ENCODE measurements around the gene RASGRP2. TPM values are rescaled to one million over a fixed set of nuclear protein-coding genes. Genes with fewer than 3 reads are reported as not detected.
A peak's percentile ranks its signal among the peaks of the same experiment; 100 is the strongest.

The RASGRP2 gene
- polyA plus RNA-seq, 3 donors from 2014 or later, result 142 to 165 (median 154) TPM

DNA sequence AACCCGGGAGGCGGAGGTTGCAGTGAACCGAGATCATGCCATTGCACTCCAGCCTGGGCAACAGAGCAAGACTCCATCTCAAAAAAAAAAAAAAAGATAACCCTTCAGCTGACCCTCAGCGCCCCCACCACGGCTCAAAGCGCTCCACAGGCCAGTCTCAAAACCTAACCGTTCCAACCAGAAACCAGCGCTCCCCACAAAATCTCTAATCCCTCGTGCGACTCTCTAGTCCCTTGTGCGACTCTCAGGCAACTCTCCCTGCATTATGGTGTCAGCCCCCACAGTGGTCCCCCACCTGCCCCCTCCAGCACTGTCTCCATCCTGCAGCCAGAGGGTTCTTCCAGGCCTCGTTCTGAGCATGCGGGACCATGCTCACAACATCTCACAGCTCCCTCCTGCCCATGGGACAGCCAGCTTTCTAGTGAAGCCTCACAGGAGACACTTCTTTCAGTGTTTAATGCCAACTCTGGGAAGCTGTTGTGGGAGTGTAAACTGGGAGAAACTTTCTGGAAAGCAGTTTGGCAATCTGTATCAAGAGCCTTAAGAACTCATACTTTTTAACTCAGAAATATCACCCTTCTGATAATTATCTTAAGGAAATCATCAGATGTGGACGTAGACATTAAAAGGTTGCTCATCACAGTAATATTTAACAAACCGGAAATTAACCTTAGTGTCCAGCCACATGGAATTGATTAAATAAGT, 4.2 kb upstream of the RASGRP2 start:
- Mint-ChIP-seq H3K27me3 (ENCODE audit: low read depth in 3 of 3) (peaks cover 17 to 22% (median 19%) of the 10 kb centered on the region in 3 donors), H3K4me1 (peaks cover 52 to 58% of the 10 kb centered on the region in 2 donors), H3K27ac (peak overlapping the region in 3 of 6 donors; percentile 18 to 82 (median 65)), H3K36me3 (peaks cover 4 to 22% (median 15%) of the 10 kb centered on the region in 3 donors), H3K4me3 (peak overlapping the region in 1 of 5 donors; percentile 2), H3K9me3 (no peaks in the 10 kb centered on the region)
- DNase-seq, result no peak

DNA sequence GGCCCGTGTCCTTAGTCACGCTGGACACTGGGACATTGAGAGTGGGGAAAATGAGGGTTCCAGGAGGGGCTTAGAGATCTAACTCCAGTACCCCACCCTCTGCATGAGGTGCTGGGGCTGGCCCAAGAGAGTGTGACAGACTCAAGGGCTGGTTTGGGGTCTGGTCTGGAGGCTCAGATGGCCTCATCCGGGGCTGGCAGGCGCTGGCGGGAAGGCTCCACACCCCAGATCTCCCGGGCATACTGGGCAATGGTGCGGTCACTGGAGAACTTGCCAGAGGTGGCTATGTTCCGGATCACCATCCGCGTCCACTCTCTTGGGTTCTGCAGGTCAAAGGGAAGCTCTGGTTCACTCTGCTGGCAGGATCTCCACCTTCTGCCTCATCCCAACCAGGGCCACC, 2.5 kb upstream of the RASGRP2 start:
- Mint-ChIP-seq H3K27ac (peak overlapping the region; percentile 70 to 99 (median 88)), H3K27me3 (ENCODE audit: low read depth in 3 of 3) (peaks cover 16 to 22% (median 17%) of the 10 kb centered on the region in 3 donors), H3K9me3 (no peaks in the 10 kb centered on the region), H3K4me3 (peak overlapping the region; percentile 62 to 97 (median 94)), H3K4me1 (peaks cover 49 to 58% of the 10 kb centered on the region in 2 donors), H3K36me3 (peaks cover under 1 to 12% (median 10%) of the 10 kb centered on the region in 3 donors)
- no peak for DNase-seq

DNA sequence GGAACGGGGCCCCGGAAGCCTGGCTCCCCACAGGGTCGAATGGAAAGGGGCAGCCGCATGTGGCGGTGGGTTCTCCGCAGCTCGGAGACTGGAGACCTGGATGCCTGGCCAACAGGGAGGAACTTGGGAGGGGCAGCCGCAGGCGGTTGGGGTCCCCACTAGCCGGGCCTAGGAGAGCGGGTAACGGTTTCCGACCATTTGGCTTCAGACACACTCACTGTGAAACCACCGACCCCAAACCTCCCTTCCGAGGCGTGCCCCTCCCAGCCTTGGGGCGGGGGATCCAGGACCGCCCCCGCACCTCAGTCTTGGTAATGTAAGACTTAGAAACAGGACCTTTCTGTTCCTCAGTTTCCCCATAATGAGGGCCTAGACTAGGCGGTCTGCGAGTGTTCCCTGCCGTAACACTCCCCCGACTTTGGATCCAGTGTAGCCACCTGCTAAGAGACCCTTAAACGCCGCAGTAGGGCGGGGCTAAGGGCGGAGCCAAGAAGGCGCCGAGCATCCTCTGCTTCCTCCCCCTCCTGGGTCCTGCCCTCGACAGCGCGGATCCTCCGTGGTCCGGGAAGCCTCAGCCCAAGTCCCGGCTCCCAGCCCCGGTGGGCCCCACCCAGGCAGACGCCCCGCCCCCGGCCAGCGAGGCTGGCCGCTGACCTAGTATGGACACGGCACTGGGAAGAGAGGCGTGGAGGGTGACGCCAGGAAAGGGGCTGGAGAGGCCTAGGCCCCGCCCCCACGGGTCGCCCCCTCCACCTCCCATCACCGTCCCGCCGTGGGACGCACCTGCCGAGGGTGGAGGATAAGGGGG, 1.8 kb upstream of the RASGRP2 start:
- H3K36me3 Mint-ChIP-seq, result peaks cover 0 to 11% (median 6%) of the 10 kb centered on the region in 3 donors
- peak overlapping the region; percentile 90 to 100 (median 99) for H3K27ac Mint-ChIP-seq
- peak; percentile 92 to 93 (median 92) for DNase-seq
- H3K27me3 Mint-ChIP-seq (ENCODE audit: low read depth in 3 of 3), result peaks cover 16 to 22% (median 17%) of the 10 kb centered on the region in 3 donors
- H3K9me3 Mint-ChIP-seq, result no peaks in the 10 kb centered on the region
- H3K4me1 Mint-ChIP-seq, result peaks cover 49 to 58% of the 10 kb centered on the region in 2 donors
- peak overlapping the region; percentile 94 to 98 (median 97) for H3K4me3 Mint-ChIP-seq

DNA sequence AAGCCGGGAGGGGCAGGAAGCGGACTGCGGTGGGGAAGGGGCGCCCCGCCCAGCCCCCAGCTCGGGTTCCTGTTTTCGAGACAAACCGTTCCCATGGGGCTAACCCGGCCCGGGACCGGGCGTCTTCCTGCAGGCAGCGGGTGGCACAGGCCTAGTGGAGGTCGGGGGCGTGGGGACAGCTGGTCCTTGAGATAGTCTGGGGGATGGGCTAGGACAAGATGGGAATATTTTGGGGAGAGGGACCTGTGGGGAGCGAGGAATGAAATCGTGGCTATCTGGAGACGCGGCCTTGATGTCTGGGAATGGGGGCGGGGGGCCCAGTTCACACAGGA, 1.2 kb upstream of the RASGRP2 start:
- Mint-ChIP-seq H3K27me3 (ENCODE audit: low read depth in 3 of 3) (peaks cover 16 to 22% (median 17%) of the 10 kb centered on the region in 3 donors), H3K4me1 (peaks cover 48 to 58% of the 10 kb centered on the region in 2 donors), H3K4me3 (peak overlapping the region; percentile 94 to 98 (median 97)), H3K36me3 (peaks cover 4 to 11% (median 4%) of the 10 kb centered on the region in 3 donors), H3K27ac (peak overlapping the region; percentile 90 to 100 (median 99)), H3K9me3 (no peaks in the 10 kb centered on the region)
- peak; percentile 89 to 92 (median 92) for DNase-seq

DNA sequence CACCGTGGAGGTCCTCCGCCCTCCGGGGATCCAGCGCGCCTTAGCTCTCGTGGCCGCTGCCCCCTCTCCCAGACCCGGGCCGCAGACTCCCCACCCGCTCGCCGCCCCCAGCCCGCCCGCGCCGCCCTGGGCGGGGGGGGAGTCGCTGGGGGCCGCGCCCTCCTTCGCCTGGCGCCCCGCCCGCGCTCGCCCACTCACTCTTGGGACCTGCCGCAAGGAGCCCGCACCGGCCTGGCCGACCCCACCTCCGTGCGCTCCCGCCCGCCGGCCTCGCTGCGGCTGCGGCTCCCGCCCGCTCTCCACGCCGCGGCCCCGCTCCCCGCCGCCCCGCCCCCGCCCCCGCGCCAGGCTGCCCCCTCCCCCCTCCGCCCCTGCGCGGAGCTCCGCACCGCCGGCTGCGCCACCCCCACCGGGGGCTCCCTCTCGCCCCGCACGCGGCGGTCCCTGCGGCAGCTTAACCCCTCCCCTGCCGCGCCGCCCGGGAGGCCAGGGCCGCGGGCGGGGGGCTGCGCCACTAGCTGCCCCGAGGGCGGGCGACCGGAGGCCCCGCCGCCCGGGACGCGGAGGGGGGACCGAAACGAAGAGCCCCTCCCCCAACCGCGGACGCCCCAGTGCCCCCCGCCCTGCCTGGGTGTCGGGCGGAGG, 724 bp upstream of the RASGRP2 start:
- H3K4me1 Mint-ChIP-seq, result peaks cover 47 to 57% of the 10 kb centered on the region in 2 donors

DNA sequence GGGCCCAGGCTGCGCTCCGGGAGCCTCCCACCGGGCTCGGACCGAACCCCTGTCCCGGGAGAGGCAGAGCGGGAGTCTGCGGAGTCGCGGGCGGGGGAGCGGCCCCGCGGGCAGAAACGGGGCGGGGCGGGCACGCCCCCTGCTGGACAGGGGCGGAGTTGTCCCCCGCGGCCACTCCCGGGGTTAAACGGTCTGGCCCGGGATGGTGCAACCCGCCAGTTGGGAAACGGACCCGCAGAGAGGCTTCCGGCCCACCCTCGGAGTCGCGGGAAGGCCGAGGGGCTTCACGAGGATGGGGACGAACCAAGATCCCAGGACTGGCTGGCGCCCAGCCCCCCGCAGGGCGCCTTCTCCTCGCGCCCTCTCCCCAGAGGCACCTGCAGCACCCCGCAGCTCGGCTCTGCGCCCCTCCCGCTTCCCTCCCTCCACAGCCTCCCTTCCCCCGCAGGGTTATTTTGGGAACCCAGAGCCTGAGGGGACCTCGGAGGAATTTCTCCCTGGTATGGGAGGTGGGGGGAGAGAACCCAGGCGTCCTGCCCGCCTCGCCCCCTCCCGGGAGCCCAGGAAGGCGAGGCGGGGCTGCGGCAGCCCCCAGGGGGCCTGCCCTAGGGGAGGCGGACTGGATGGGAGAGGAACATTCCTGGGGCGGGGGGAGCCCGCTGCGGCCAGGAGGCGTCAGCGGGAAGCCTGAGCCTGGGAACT, 902 bp downstream of the RASGRP2 start:
- Mint-ChIP-seq H3K27ac (peak overlapping the region in 1 of 6 donors; percentile 95), H3K9me3 (no peaks in the 10 kb centered on the region), H3K4me1 (peaks cover 44 to 53% of the 10 kb centered on the region in 2 donors), H3K27me3 (ENCODE audit: low read depth in 3 of 3) (peaks cover 16 to 20% (median 17%) of the 10 kb centered on the region in 3 donors), H3K36me3 (peaks cover 4 to 9% (median 4%) of the 10 kb centered on the region in 3 donors), H3K4me3 (peak overlapping the region; percentile 4 to 100 (median 96))
- peak; percentile 75 to 76 (median 76) for DNase-seq

More for the DNA sequence above, 724 bp upstream of the RASGRP2 start:
- Mint-ChIP-seq H3K36me3 (peaks cover 4 to 9% (median 4%) of the 10 kb centered on the region in 3 donors), H3K9me3 (no peaks in the 10 kb centered on the region), H3K27me3 (ENCODE audit: low read depth in 3 of 3) (peaks cover 16 to 21% (median 17%) of the 10 kb centered on the region in 3 donors), H3K4me3 (peak overlapping the region; percentile 94 to 100 (median 97)), H3K27ac (peak overlapping the region; percentile 85 to 100 (median 99))
- peak in 2 of 3 donors; percentile 64 to 66 for DNase-seq

DNA sequence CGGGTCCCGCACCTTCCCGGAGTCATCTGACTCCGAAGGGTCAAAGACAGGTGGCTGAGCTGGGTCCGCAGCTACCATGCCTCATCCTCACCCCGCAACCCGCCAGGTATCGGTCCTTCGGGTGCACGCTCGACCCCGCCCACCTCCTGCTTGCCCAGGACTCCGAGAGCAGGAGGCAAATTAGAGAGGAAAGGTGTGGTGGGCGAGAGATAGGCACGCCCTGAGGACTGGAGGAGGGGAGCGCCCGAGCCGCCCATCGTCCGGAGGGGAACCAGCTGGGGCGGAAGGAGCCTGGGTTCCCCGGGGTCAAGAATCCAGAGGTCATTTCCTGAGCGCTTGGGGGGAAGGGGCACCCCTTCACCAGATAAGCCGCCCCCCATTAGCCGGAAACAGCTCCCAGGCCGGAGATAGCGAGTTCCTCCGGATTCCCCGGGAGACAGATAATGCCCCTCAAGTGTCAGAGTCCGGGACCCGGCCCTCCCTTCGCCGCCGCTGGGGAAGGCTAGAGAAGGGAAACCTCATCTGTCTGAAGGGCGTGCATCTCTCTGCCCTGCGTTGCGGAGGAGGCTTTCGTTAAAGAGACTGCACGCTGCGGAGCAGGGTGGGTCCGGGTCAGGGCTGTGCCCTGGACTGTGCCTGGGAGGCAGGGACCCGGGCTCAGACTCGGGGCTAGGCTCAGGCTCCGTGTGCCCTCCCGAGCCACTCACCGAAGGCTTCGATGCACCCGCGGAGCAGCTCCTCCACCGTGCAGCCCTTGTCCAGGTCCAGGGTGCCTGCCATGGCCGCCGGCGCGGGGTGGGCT, 1.7 kb downstream of the RASGRP2 start:
- peaks cover 42 to 46% of the 10 kb centered on the region in 2 donors for H3K4me1 Mint-ChIP-seq
- no peaks in the 10 kb centered on the region for H3K9me3 Mint-ChIP-seq
- peak overlapping the region in 5 of 6 donors; percentile 51 to 79 (median 67) for H3K27ac Mint-ChIP-seq
- peaks cover 15 to 19% (median 17%) of the 10 kb centered on the region in 3 donors for H3K27me3 Mint-ChIP-seq (ENCODE audit: low read depth in 3 of 3)
- DNase-seq, result no peak
- H3K36me3 Mint-ChIP-seq, result peaks cover 4 to 11% (median 4%) of the 10 kb centered on the region in 3 donors
- peak overlapping the region; percentile 78 to 85 (median 81) for H3K4me3 Mint-ChIP-seq

DNA sequence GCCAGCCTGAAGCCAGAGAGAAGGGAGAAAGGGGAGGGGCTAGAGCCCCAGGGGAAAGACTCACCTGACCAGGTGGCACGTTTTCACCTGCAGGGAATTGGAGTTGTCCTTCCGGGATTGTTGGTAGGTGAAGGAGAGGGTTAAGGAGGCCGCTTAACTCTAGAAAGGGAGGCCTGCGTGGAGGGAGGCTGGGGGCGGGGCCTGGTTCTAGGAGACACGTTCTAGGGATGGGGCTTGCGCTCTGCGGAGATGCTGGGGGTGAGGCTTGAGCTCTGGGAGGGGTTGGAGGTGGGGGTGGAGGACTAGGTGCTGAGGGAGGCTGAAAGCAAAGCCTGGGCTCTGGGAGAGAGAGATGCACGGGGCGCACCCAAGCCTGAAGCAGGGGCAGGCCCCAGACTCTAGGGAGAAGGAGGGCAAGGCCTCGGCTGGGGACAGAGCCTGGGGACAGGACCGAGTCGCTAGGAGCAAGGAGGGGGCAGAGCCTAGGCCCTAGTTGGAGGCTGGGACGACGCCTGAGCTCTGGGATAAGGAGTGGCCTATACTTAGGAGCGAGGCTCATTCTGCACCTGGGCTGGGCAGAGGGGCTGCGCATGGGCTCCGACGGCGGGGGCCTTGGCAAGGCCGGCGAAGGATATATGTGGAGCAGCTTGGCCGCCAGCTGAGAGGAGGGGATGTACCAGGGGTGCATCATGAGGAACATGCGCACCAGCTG, 2.4 kb downstream of the RASGRP2 start:
- Mint-ChIP-seq H3K36me3 (peaks cover 4 to 15% (median 8%) of the 10 kb centered on the region in 3 donors), H3K27ac (peak overlapping the region; percentile 40 to 71 (median 61)), H3K9me3 (no peaks in the 10 kb centered on the region), H3K4me1 (peaks cover 37 to 38% of the 10 kb centered on the region in 2 donors), H3K4me3 (peak overlapping the region; percentile 78 to 85 (median 81)), H3K27me3 (ENCODE audit: low read depth in 3 of 3) (peaks cover 15 to 19% (median 17%) of the 10 kb centered on the region in 3 donors)
- no peak for DNase-seq

DNA sequence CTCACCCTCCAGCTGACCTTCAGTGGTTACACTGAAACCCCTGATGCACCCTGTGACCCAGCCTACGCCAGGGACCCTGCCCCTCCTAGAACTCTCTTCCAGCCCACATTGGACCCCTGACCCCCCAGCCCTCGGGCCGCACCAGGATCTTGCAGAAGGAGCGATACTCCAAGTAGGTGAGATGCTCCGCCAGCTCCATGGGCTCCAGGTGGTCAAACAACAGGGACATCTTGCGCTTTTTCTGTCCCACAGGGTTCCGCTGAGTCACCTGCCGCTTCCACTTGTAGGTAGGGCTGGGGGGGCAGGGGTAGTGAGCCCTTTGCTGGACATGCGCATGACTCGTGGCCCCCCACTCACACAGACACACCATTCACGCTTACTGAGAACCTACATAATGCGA, 4.1 kb downstream of the RASGRP2 start:
- Mint-ChIP-seq H3K4me1 (peaks cover 35 to 43% of the 10 kb centered on the region in 2 donors), H3K27ac (peak overlapping the region in 4 of 6 donors; percentile 12 to 66 (median 55)), H3K27me3 (ENCODE audit: low read depth in 3 of 3) (peaks cover 8 to 13% (median 9%) of the 10 kb centered on the region in 3 donors), H3K36me3 (peaks cover 4 to 23% (median 14%) of the 10 kb centered on the region in 3 donors), H3K4me3 (no peak overlapping the region), H3K9me3 (no peaks in the 10 kb centered on the region)
- no peak for DNase-seq

DNA sequence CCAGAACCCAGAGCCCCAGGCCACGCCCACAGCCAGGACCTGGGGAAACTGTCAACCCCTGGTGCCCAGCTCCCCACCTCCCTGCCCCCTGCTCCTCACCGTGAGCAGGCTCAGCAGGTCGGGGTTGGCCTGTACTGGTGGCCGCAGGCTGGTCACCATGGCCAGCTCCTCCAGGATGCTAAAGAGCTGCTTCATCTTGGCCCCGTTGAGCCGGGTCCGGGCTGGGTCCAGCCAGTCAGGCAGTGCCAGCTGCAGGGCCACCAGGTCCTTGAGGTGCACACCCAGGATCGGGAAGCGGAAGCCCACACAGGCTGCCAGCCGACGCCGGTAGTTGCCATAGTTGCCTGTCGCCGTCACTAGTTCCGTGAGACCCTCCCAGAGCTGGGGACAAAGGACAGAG, 7.3 kb downstream of the RASGRP2 start:
- no peak for DNase-seq
- Mint-ChIP-seq H3K4me3 (no peak overlapping the region), H3K9me3 (no peaks in the 10 kb centered on the region), H3K27ac (peak overlapping the region in 2 of 6 donors; percentile 5 to 53), H3K27me3 (ENCODE audit: low read depth in 3 of 3) (peaks cover 0 to 3% (median 0%) of the 10 kb centered on the region in 3 donors), H3K36me3 (peaks cover 4 to 41% (median 27%) of the 10 kb centered on the region in 3 donors), H3K4me1 (peaks cover 30 to 36% of the 10 kb centered on the region in 2 donors)

DNA sequence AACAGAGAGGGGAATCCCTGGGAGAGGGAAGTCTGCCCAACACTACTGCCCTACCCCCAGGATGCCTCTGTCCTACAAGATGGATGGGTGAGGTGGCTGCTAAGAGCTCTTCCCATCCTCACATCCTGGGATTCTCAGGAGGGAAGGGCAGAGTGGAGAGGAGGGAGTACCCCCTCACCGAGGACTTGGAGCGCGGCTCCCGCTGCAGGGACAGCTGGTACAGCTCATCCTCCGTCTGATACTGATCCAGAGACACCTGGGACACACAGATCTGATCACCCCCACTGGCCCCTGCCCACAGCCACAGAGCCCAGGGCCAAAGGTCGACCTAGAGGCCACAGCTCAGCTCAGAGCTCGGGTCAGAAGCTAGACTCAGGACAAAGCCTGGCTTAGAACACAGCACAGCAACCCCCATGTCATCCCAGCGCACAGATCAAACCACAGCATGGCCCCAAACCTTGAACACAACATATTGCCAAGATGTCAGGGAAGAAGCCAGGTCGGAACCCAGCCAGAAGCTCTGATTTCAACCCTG, 8.2 kb downstream of the RASGRP2 start:
- Mint-ChIP-seq H3K9me3 (no peaks in the 10 kb centered on the region), H3K4me1 (peaks cover 23 to 32% of the 10 kb centered on the region in 2 donors), H3K4me3 (no peak overlapping the region), H3K27me3 (ENCODE audit: low read depth in 3 of 3) (peaks cover 0 to 3% (median 0%) of the 10 kb centered on the region in 3 donors), H3K36me3 (peaks cover 4 to 47% (median 30%) of the 10 kb centered on the region in 3 donors), H3K27ac (peak overlapping the region in 3 of 6 donors; percentile 38 to 50 (median 49))
- no peak for DNase-seq

All from immature natural killer cell (primary cell).